IMR-90 (cell line): ENCODE measurements around the gene MOB2. TPM values are rescaled to one million over a fixed set of nuclear protein-coding genes. Genes with fewer than 3 reads are reported as not detected.

Source experiments
- ATAC-seq: fragments of 200-7000 bp; cut with Tn5 transposase; 2 replicates; pipeline ENCODE4 v1.9.1; 2020; ENCODE audit warnings: low read depth, mild to moderate bottlenecking, moderate library complexity
- BruUV-seq: library from RNA; stranded (reverse); fragments of 400-500 nt; replicated peaks from 2 replicates; lab custom pipeline; 2021; lab: Mats Ljungman, UMichigan
- CTCF ChIA-PET: fragments of 300-600 bp; formaldehyde crosslinking; extraction: SDS; loops from one replicate; lab custom pipeline; 2021; ENCODE audit warnings: antibody characterized with exemption; lab: Yijun Ruan, JAX
- POLR2A ChIA-PET: fragments of 300-600 bp; sonication (Branson Sonifier 250); formaldehyde crosslinking; loops from one replicate; lab custom pipeline; 2022; ENCODE audit warnings: antibody characterized with exemption; ENCODE audit not compliant: unreplicated experiment; lab: Charles Lee
- DNase-seq: peaks from one replicate; pipeline ENCODE4 v3.0.0; 2013
- H2AFZ ChIP-seq: replicated peaks from 2 replicates; pipeline ENCODE3; 2013; ENCODE audit warnings: low read length, mild to moderate bottlenecking; ENCODE audit not compliant: poor library complexity
- H2AK5ac ChIP-seq: 2 replicates; pipeline ENCODE4 v1.6.1; 2013; ENCODE audit warnings: low read depth, low read length, inconsistent platforms
- H2AK9ac ChIP-seq: replicated peaks from 2 replicates; pipeline ENCODE3; 2013; ENCODE audit warnings: mild to moderate bottlenecking, low read depth, low read length, moderate library complexity; ENCODE audit not compliant: poor library complexity
- H2BK120ac ChIP-seq: 2 replicates; pipeline ENCODE4 v1.6.1; 2013; ENCODE audit warnings: low read depth, low read length, inconsistent platforms
- H2BK15ac ChIP-seq: 3 replicates; pipeline ENCODE4 v1.6.1; 2013; ENCODE audit warnings: low read depth, low read length, inconsistent platforms
- H2BK20ac ChIP-seq: 2 replicates; pipeline ENCODE4 v1.6.1; 2013; ENCODE audit warnings: low read depth, mild to moderate bottlenecking, inconsistent platforms, low read length, moderate library complexity
- H2BK5ac ChIP-seq: 2 replicates; pipeline ENCODE4 v1.6.1; 2013; ENCODE audit warnings: mild to moderate bottlenecking, low read depth, low read length, inconsistent platforms; ENCODE audit not compliant: poor library complexity, severe bottlenecking
- H3K14ac ChIP-seq: replicated peaks from 2 replicates; pipeline ENCODE4 v1.6.1; 2013; ENCODE audit warnings: low read depth, low read length, inconsistent platforms
- H3K18ac ChIP-seq: 2 replicates; pipeline ENCODE4 v1.6.1; 2013; ENCODE audit warnings: low read depth, low read length, control low read depth
- H3K23ac ChIP-seq: 2 replicates; pipeline ENCODE4 v1.6.1; 2013; ENCODE audit warnings: low read depth, low read length, inconsistent platforms
- H3K27ac ChIP-seq: 2 replicates; pipeline ENCODE4 v1.5.1; 2013; ENCODE audit warnings: mild to moderate bottlenecking, control low read depth, low read length; ENCODE audit not compliant: insufficient read depth
- H3K27me3 ChIP-seq: 2 replicates; pipeline ENCODE4 v1.6.1; 2013; ENCODE audit warnings: low read length; ENCODE audit not compliant: control insufficient read depth, insufficient read depth
- H3K36me3 ChIP-seq: 2 replicates; pipeline ENCODE4 v1.6.1; 2013; ENCODE audit warnings: low read length, mixed read lengths; ENCODE audit not compliant: control insufficient read depth, insufficient read depth
- H3K4ac ChIP-seq: 2 replicates; pipeline ENCODE4 v1.6.1; 2013; ENCODE audit warnings: low read depth, low read length, inconsistent platforms
- H3K4me1 ChIP-seq: 2 replicates; pipeline ENCODE4 v1.6.1; 2013; ENCODE audit warnings: low read length, mixed read lengths; ENCODE audit not compliant: control insufficient read depth, insufficient read depth
- H3K4me2 ChIP-seq: 2 replicates; pipeline ENCODE4 v1.6.1; 2013; ENCODE audit warnings: low read depth, mild to moderate bottlenecking, control low read depth, low read length, moderate library complexity
- H3K4me3 ChIP-seq: 2 replicates; pipeline ENCODE4 v1.5.1; 2013; ENCODE audit warnings: low read depth, mild to moderate bottlenecking, control low read depth, low read length, moderate library complexity; ENCODE audit not compliant: insufficient read depth
- H3K56ac ChIP-seq: 2 replicates; pipeline ENCODE4 v1.6.1; 2013; ENCODE audit warnings: low read length, inconsistent platforms; ENCODE audit not compliant: insufficient read depth; ENCODE audit errors: extremely low read depth
- H3K79me1 ChIP-seq, 2 experiments: 2 replicates each; pipeline ENCODE4 v1.6.1; 2013; ENCODE audit warnings: low read length in 2 of 2, inconsistent platforms in 1 of 2, low read depth in 1 of 2
- H3K9ac ChIP-seq: 2 replicates; pipeline ENCODE4 v1.6.1; 2013; ENCODE audit warnings: low read depth, low read length, control low read depth
- H3K9me1 ChIP-seq: 2 replicates; pipeline ENCODE4 v1.6.1; 2013; ENCODE audit warnings: low read length, inconsistent platforms; ENCODE audit not compliant: insufficient read depth
- H3K9me3 ChIP-seq: 2 replicates; pipeline ENCODE4 v1.6.1; 2013; ENCODE audit warnings: low read length; ENCODE audit not compliant: control insufficient read depth, insufficient read depth
- H4K20me1 ChIP-seq: 2 replicates; pipeline ENCODE4 v1.6.1; 2013; ENCODE audit warnings: low read length, inconsistent platforms; ENCODE audit not compliant: insufficient read depth
- H4K5ac ChIP-seq: 2 replicates; pipeline ENCODE4 v1.6.1; 2013; ENCODE audit warnings: mild to moderate bottlenecking, low read depth, low read length, control low read depth
- H4K8ac ChIP-seq, 2 experiments: 2 replicates each; pipeline ENCODE4 v1.6.1; 2013; ENCODE audit warnings: low read depth in 2 of 2, low read length in 2 of 2, control low read depth in 1 of 2, inconsistent platforms in 1 of 2
- H4K91ac ChIP-seq: 2 replicates; pipeline ENCODE4 v1.6.1; 2013; ENCODE audit warnings: low read depth, low read length, inconsistent platforms; ENCODE audit not compliant: insufficient read depth
- BHLHE40 ChIP-seq: fragments of 150-350 bp; IDR thresholded peaks from 2 replicates; pipeline ENCODE4 v1.6.1; 2016; ENCODE audit warnings: mild to moderate bottlenecking, low read depth, low read length
- CEBPB ChIP-seq: IDR thresholded peaks from 2 replicates; pipeline ENCODE4 v1.6.1; 2012; ENCODE audit warnings: low read depth, low read length, improper control_type of control experiment
- CHD1 ChIP-seq: IDR thresholded peaks from 2 replicates; pipeline ENCODE4 v1.6.1; 2012; ENCODE audit warnings: low read depth, low read length, improper control_type of control experiment
- CTCF ChIP-seq: conservative IDR thresholded peaks from 2 replicates; pipeline ENCODE4 v1.5.1; 2012; ENCODE audit warnings: mild to moderate bottlenecking, low read depth, low read length, improper control_type of control experiment
- FOS ChIP-seq: fragments of 150-350 bp; IDR thresholded peaks from 2 replicates; pipeline ENCODE4 v1.6.1; 2016; ENCODE audit warnings: low read depth, low read length
- MAZ ChIP-seq: IDR thresholded peaks from 2 replicates; pipeline ENCODE4 v1.6.1; 2012; ENCODE audit warnings: low read depth, mild to moderate bottlenecking, low read length, improper control_type of control experiment, moderate library complexity, borderline replicate concordance
- MXI1 ChIP-seq: IDR thresholded peaks from 2 replicates; pipeline ENCODE4 v1.6.1; 2012; ENCODE audit warnings: low read depth, mild to moderate bottlenecking, low read length, moderate library complexity, borderline replicate concordance
- NFE2L2 ChIP-seq: fragments of 150-350 bp; IDR thresholded peaks from 2 replicates; pipeline ENCODE4 v1.6.1; 2016; ENCODE audit warnings: low read depth, mild to moderate bottlenecking, low read length
- POLR2A ChIP-seq: IDR thresholded peaks from 2 replicates; pipeline ENCODE4 v1.6.1; 2012; ENCODE audit warnings: mild to moderate bottlenecking, low read depth, low read length
- RAD21 ChIP-seq: IDR thresholded peaks from 2 replicates; pipeline ENCODE4 v1.6.1; 2012; ENCODE audit warnings: low read length, improper control_type of control experiment
- RCOR1 ChIP-seq: IDR thresholded peaks from 2 replicates; pipeline ENCODE4 v1.6.1; 2012; ENCODE audit warnings: mild to moderate bottlenecking, low read length, improper control_type of control experiment; ENCODE audit not compliant: insufficient replicate concordance
- RFX5 ChIP-seq: IDR thresholded peaks from 2 replicates; pipeline ENCODE4 v1.8.0; 2012; ENCODE audit warnings: low read depth, mild to moderate bottlenecking, low read length, moderate library complexity
- SMC3 ChIP-seq: fragments of 150-350 bp; IDR thresholded peaks from 2 replicates; pipeline ENCODE4 v1.6.1; 2016; ENCODE audit warnings: low read depth, mild to moderate bottlenecking, antibody characterized with exemption, low read length, moderate library complexity
- USF2 ChIP-seq: fragments of 150-350 bp; IDR thresholded peaks from 2 replicates; pipeline ENCODE4 v1.6.1; 2017; ENCODE audit warnings: mild to moderate bottlenecking, antibody characterized with exemption, low read length, low read depth
- WGBS, 2 experiments: methylation state at CpG; one replicate each; pipeline versions ENCODE4 v1.1.5 to v1.1.7; 2013; ENCODE audit warnings: missing lambda C conversion rate in 2 of 2; ENCODE audit not compliant: insufficient read length in 1 of 2; ENCODE audit errors: extremely low coverage in 2 of 2; 5-methylcytosine and 5-hydroxymethylcytosine counted together
- dilution Hi-C: fragments of 300-500 bp; cut with HindIII; formaldehyde crosslinking; loops from one replicate; pipeline ENCODE4 v1.14.3; 2018; ENCODE audit warnings: low sequenced_read_pairs; ENCODE audit not compliant: unreplicated experiment
- in situ Hi-C: fragments of 300-500 bp; cut with MboI; formaldehyde crosslinking; loops from 3 replicates; pipeline ENCODE4 v1.14.3; 2019; ENCODE audit warnings: low sequenced_read_pairs, inconsistent platforms, mixed read lengths
- intact Hi-C: fragments of 100-400 bp; cut with micrococcal nuclease; formaldehyde crosslinking; loops from 2 replicates; pipeline ENCODE4 v1.10.0; 2022
- polyA plus RNA-seq, 3 experiments: library from polyadenylated mRNA; depleted of rRNA; stranded (reverse); fragments of >200 nt; gene quantifications; 2 replicates each; pipeline ENCODE4 v1.2.3, GENCODE V29; 2012; ENCODE audit warnings: low replicate concordance in 1 of 3
- total RNA-seq: library from RNA; depleted of rRNA; stranded (reverse); fragments of >200 nt; gene quantifications from 2 replicates; pipeline ENCODE4 v1.2.3, GENCODE V29; 2012

The MOB2 gene
- total and polyA plus RNA-seq, 2 of the 4 experiments (the other 2 are of a cell fraction), result 23.7 to 36.2 TPM

DNA sequence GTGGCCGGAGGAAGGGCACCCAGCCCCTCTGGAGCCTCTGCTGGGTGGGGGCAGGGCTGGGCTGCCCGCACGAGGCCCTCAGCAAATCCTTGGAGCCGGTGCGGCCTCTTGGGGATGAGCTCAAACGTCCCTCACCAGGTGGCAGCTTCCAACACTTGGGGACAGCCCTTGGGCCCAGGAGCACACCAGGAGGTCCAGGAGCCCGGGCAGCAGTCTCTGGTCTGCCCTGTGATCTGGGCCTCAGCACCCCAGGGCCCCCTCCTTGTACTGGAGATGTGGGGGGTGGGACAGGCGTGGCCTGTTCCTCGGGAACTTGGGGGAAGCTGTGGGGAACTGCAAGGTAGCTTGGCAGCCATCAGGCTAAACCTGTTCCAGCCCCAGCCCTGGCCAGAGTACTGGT lies 40.0 kb downstream of the MOB2 start:
- WGBS, 2 experiments, result 69% methylated on average over 2 of the region's 9 CpGs; no CpG with 5 or more reads in 1 of the 2 experiments
- Histone ChIP-seq H3K23ac (no peak overlapping the region), H3K56ac (no peak overlapping the region), H4K5ac (no peak overlapping the region), H3K14ac (no peak overlapping the region), H4K20me1 (no peaks in the 10 kb centered on the region), H3K9me3 (no peaks in the 10 kb centered on the region), H3K36me3 (no peaks in the 10 kb centered on the region), H2BK15ac (no peak overlapping the region), H4K8ac (no peak overlapping the region), H2AK5ac (no peak overlapping the region), H3K9ac (no peak overlapping the region), H2AFZ (no peak overlapping the region), H3K4me2 (no peak overlapping the region), H2BK120ac (no peak overlapping the region), H3K4me1 (no peaks in the 10 kb centered on the region), H3K79me1 (no peaks in the 10 kb centered on the region), H2BK5ac (no peak overlapping the region), H3K4me3 (no peak overlapping the region), H3K27me3 (no peaks in the 10 kb centered on the region; the same call in 1 of the 2 replicates), H3K18ac (no peak overlapping the region), H3K4ac (no peak overlapping the region), H3K9me1 (no peaks in the 10 kb centered on the region), H2AK9ac (no peak overlapping the region), H4K91ac (no peak overlapping the region), H3K27ac (no peak overlapping the region), H2BK20ac (no peak overlapping the region)
- ATAC-seq, result no peak
- no TSS peak for BruUV-seq
- TF ChIP-seq CHD1, result no peak
- TF ChIP-seq MAZ, result no peak
- TF ChIP-seq CEBPB, result no peak
- TF ChIP-seq POLR2A, result no peak
- TF ChIP-seq FOS, result no peak
- no peak for TF ChIP-seq BHLHE40
- TF ChIP-seq RAD21, result no peak
- no peak for TF ChIP-seq CTCF
- no peak for TF ChIP-seq NFE2L2
- TF ChIP-seq RFX5, result no peak
- TF ChIP-seq SMC3, result no peak
- no peak for TF ChIP-seq USF2
- no peak for TF ChIP-seq MXI1
- no peak for TF ChIP-seq RCOR1
- CTCF ChIA-PET, result no interaction called here
- in situ Hi-C loops, result no loop called here
- POLR2A ChIA-PET, result no interaction called here
- dilution Hi-C loops, result no loop called here
- intact Hi-C loops, result no loop called here
- no peak for DNase-seq
